Measurements from ENCODE around the gene TUBB8B.
A peak's percentile ranks its signal among the peaks of the same experiment; 100 is the strongest.
"Not testable (repeated sequence)": the region's sequence is repeated elsewhere in the genome, so short reads cannot be mapped to it uniquely, and the experiment has no call there.

The TUBB8B gene

DNA sequence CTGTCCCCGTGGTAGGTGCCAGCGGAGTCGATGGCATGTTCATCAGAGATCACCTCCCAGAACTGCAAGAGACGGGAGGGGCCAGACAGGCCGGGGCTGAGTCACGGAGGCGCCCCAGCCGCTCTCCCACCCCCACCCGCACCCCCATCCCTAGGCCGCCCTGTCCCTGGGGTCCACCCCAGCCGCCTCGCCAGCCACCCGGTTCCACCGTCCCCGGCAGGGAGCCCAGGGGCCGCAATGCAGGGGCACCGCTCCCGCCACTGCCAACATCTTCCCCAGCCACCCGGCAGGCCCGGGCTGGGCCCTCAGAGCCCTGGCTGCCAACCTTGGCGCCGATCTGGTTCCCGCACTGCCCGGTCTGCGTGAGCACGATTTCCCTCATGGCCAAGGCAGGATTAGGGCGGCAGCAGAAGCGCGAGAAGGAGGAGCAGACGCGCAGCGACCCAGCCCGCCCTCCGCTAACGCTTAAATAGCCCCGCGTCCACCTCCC is at the start of gene TUBB8B:
TUBB8B (minus strand) TSS at position 440 of the 490 bp plus-strand sequence; CDS start at position 382, 58 bp downstream.
- H3K4me3 ChIP-seq (replicated peaks; ENCODE audit: low read depth, low read length), result not testable (repeated sequence)

DNA sequence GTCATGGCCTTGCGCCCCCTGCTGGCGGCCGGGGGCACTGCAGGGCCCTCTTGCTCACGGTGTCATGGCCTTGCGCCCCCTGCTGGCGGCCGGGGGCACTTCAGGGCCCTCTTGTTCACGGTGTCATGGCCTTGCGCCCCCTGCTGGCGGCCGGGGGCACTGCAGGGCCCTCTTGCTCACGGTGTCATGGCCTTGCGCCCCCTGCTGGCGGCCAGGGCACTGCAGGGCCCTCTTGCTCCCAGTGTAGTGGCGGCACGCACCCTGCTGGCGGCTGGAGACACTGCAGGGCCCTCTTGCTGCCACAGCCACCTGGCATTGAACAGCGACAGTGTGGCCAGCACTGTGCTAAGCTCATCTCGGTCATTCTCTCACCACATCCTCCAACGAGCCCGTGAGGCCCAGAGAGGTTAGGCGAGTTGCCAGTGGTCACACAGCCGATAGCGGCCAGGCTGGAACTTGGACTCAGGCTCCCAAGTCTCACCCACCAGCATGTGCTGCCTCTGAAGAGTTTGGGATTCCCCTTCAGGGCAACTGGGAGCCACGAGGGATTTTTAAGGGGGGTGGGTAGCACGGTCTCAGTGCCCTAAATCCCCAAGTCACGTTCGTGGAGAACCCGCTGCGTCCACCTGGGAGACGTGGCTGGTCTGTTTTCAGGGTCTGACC is 48.0 kb upstream of the TUBB8B start:
- TF ChIP-seq, protein P1, sequence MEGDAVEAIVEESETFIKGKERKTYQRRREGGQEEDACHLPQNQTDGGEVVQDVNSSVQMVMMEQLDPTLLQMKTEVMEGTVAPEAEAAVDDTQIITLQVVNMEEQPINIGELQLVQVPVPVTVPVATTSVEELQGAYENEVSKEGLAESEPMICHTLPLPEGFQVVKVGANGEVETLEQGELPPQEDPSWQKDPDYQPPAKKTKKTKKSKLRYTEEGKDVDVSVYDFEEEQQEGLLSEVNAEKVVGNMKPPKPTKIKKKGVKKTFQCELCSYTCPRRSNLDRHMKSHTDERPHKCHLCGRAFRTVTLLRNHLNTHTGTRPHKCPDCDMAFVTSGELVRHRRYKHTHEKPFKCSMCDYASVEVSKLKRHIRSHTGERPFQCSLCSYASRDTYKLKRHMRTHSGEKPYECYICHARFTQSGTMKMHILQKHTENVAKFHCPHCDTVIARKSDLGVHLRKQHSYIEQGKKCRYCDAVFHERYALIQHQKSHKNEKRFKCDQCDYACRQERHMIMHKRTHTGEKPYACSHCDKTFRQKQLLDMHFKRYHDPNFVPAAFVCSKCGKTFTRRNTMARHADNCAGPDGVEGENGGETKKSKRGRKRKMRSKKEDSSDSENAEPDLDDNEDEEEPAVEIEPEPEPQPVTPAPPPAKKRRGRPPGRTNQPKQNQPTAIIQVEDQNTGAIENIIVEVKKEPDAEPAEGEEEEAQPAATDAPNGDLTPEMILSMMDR (IDR thresholded peaks at IDR 0.05; ENCODE audit: low read depth, low read length, missing control alignments), result peak; percentile 9
- not testable (repeated sequence) for DNase-seq (ENCODE audit: extremely low read depth, low read depth); H3K4me3 ChIP-seq (replicated peaks; ENCODE audit: low read depth, low read length)

More for the DNA sequence above, at the start of gene TUBB8B:
- not testable (repeated sequence) for DNase-seq (ENCODE audit: extremely low read depth, low read depth)

DNA sequence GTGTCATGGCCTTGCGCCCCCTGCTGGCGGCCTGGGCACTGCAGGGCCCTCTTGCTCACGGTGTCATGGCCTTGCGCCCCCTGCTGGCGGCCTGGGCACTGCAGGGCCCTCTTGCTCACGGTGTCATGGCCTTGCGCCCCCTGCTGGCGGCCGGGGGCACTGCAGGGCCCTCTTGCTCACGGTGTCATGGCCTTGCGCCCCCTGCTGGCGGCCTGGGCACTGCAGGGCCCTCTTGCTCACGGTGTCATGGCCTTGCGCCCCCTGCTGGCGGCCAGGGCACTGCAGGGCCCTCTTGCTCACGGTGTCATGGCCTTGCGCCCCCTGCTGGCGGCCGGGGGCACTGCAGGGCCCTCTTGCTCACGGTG is 47.3 kb upstream of the TUBB8B start:
- not testable (repeated sequence) for H3K4me3 ChIP-seq (replicated peaks; ENCODE audit: low read depth, low read length); DNase-seq (ENCODE audit: extremely low read depth, low read depth)

DNA sequence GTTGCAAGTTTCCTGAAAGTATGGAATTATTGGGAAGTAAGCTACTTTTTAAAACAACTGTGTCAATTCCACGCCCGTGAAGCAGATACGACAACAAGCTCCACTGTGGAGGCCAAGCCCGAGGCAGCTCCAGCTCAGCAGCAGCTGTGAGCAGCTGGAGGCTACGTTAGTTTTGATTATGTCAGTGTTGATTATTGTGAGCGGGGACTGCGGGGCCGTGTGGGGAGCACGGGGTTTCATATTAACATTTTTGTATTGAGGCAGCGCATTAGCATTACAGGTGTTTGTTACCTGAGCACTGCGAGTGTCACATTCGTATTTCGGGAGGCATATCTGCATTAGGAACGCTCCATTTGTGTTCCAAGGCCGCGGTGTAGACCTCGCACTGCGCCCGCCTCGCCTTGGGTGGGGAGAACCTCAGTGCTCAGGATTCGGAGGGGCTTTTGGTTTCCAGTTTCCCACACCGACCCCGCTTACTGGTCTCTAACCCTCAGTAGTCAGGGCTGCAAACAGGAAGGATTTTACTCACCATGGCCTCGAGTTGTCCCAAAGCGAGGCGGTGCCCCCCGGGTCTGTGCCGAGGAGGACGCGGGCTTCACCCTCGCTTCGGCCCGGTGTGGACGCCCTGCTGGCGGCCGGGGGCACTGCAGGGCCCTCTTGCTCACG is 46.8 kb upstream of the TUBB8B start:
- not testable (repeated sequence) for DNase-seq (ENCODE audit: extremely low read depth, low read depth); H3K4me3 ChIP-seq (replicated peaks; ENCODE audit: low read depth, low read length)

DNA sequence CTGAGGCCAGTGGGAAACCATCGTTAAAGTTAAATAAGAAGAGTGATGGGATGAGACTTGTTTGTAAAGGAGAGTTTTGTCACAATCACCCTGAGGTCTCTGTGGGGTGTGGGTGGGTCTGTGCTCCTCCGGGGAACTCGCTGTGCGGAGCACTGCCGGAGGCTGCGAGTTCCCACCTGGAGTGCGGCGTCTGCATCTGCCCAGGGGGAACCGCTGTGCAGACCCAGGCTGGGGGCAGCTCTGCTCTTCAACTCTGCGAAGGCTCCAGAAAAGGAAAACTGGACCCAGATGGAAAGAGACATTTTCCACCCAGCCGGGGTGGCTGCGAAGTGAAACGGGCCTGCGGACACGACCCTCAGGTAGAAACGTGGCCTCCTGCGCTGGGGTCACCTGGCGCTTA is 46.2 kb upstream of the TUBB8B start:
- DNase-seq (ENCODE audit: extremely low read depth, low read depth), result not testable (repeated sequence)

DNA sequence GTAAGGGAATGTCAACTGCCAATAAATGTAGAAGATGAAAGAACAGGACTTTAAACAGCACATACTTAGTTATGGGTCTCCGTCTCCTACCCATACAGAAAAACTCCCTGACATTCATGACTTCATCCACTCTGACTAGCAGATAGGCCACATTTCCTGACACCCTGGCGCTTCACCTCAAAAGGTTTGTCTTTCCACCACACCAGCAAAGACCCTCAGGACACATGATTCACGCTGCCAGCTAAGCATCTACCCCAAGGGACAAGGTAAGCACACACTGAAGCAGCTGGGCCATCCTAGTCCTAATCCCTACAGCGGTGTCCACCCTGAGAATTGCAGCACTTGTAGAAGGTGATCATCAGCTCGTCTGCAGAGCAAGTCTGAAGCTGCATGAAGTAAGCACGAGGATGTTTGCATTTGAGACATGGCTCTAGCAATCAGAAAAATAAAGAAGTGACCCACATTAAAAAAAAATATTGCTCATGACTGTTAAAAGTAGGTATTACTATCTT is 44.5 kb upstream of the TUBB8B start:
- H3K4me3 ChIP-seq (replicated peaks; ENCODE audit: low read depth, low read length); DNase-seq (ENCODE audit: extremely low read depth, low read depth): not testable (repeated sequence)

More for the DNA sequence above, 46.2 kb upstream of the TUBB8B start:
- H3K4me3 ChIP-seq (replicated peaks; ENCODE audit: low read depth, low read length), result not testable (repeated sequence)

DNA sequence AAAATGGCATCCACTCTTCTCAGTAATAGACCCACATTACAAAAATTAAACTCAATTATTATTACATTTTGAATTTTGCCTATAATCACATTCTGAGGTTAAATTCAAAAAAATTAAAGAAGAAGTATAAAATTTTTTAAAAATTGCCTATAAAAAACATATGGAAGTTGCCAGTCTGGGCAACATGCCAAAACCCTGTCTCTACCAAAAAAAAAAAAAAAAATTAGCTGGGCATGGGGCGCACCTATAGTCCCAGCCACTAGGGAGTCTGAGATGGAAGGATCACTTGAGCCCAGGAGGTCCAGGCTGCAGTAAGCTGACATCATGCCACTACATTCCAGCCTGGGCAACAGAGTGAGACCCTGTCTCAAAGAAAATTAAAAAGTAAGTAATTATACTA is 42.1 kb upstream of the TUBB8B start:
- H3K4me3 ChIP-seq (replicated peaks; ENCODE audit: low read depth, low read length); DNase-seq (ENCODE audit: extremely low read depth, low read depth): not testable (repeated sequence)

DNA sequence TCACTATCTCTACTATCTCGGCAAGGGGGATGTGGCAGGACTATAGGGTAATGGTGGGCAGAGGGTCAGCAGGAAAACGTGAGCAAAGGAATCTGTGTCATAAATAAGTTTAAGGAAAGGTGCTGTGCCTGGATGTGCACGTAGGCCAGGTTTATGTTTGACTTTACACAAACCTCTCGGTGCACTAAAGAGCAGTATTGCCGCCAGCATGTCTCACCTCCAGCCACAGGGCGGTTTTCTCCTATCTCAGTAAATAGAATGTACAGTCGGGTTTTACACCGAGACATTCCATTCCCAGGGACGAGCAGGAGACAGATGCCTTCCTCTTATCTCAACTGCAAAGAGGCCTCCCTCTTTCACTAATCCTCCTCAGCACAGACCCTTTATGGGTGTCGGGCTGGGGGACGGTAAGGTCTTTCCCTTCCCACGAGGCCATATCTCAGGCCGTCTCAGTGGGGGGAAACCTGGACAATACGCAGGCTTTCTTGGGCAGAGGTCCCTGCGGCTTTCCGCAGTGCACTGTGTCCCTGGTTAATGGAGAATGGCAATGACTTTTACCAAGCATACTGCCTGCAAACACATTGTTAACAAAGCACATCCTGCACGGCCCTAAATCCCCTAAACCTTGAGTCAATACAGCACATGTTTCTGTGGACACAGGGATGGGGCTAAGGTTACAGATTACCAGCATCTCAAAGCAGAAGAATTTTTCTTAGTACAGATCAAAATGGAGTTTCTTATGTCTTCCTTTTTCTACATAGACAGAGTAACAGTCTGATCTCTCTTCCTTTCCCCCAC is 41.2 kb upstream of the TUBB8B start:
- not testable (repeated sequence) for DNase-seq (ENCODE audit: extremely low read depth, low read depth); H3K4me3 ChIP-seq (replicated peaks; ENCODE audit: low read depth, low read length)

DNA sequence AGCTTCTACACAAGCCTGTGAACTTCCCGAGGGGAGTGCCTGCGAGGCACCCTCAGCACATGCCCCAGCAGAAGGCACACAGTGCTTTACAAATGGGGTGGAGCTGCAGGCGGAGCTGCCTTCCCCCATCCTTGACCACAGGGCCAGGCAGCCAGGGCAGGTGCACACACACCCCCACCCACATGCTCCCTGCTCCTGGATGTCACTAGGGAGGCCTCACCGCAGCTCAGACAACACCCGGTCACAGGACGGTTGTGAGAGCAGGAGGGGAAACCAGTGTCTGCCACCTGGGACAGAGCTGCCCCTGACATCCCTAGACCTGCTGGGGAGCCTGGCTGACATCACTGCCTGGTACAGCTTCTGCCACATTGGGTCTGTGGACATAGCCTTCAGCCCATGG is 39.7 kb upstream of the TUBB8B start:
- not testable (repeated sequence) for DNase-seq (ENCODE audit: extremely low read depth, low read depth); H3K4me3 ChIP-seq (replicated peaks; ENCODE audit: low read depth, low read length)

DNA sequence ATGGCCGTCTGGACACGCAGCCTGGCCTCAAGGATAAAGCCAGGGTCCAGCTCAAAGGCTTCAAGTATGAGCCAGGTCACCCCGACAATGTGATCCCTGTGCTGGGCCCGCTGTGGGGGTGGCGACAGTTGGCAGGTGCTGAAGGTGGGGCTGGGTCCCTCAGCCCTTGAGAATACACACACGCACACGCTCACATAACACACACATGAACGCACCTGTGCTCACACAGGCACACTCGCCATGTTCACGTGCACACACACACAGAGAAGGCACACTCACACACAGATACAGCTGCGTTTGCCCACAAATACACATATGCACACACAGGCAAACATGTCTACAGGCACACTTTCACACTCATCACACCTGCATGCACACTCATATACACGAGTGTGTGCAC is 35.4 kb upstream of the TUBB8B start:
- not testable (repeated sequence) for H3K4me3 ChIP-seq (replicated peaks; ENCODE audit: low read depth, low read length); DNase-seq (ENCODE audit: extremely low read depth, low read depth)

DNA sequence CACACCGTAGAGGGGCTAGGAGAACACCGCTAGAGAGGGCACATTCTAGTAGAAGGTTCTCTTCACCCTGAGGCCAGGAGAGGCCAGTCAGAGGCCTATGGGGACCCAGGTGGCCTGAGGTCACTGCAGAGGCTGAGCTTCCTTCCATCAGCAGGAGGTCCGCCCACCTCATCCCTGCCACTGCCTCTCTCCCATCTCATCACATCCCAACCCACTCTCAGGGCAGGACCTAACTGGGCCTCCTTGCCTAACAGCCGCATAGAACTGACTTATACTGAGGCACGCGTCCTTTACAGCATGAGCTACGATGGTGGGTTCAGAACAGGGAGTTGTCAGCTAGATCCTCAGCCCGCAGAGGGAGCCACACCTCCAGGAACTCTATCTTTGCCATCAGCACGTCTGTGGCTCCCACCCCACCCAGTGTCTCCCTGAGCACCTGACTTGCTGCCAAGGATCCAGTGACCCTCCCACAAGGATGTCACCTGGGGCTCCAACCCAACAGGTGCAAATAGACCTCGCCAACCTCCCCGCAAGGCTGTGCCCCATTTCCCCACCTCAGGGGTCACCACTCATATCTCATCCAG is 33.3 kb upstream of the TUBB8B start:
- not testable (repeated sequence) for H3K4me3 ChIP-seq (replicated peaks; ENCODE audit: low read depth, low read length); DNase-seq (ENCODE audit: extremely low read depth, low read depth)

DNA sequence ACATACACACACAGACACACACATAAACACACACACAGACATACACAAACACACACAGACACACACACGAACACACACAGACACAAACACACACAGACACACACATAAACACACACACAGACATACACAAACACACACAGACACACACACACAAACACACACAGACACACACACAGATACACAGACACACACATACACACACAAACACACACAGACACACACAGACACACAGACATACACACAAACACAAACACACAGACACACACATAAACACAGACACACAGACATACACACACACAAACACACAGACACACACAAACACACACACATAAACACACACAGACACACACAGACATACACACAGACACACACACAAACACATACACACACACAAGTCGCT is 31.5 kb upstream of the TUBB8B start:
- not testable (repeated sequence) for H3K4me3 ChIP-seq (replicated peaks; ENCODE audit: low read depth, low read length)

DNA sequence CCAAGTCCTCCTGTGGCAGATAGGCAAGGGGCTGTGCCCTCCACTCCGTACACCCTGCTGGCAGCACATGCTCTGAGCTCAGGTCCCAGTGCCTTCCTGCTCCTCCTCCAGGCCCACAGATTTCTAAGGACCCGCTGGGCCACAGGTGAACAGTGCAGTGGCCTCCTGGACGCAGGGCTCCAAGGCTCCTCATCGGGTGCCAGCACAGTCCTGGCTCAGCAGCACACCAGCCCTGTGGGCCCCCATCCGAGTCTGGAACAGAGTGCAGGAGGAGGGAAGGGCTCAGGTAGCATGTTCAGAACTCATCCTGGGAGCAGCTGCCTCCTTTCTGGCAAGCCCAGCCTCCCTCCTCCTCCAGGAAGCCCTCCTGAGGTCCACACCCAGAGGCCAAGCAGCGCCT is 30.8 kb upstream of the TUBB8B start:
- DNase-seq (ENCODE audit: extremely low read depth, low read depth); H3K4me3 ChIP-seq (replicated peaks; ENCODE audit: low read depth, low read length): not testable (repeated sequence)

More for the DNA sequence above, 31.5 kb upstream of the TUBB8B start:
- not testable (repeated sequence) for DNase-seq (ENCODE audit: extremely low read depth, low read depth)

DNA sequence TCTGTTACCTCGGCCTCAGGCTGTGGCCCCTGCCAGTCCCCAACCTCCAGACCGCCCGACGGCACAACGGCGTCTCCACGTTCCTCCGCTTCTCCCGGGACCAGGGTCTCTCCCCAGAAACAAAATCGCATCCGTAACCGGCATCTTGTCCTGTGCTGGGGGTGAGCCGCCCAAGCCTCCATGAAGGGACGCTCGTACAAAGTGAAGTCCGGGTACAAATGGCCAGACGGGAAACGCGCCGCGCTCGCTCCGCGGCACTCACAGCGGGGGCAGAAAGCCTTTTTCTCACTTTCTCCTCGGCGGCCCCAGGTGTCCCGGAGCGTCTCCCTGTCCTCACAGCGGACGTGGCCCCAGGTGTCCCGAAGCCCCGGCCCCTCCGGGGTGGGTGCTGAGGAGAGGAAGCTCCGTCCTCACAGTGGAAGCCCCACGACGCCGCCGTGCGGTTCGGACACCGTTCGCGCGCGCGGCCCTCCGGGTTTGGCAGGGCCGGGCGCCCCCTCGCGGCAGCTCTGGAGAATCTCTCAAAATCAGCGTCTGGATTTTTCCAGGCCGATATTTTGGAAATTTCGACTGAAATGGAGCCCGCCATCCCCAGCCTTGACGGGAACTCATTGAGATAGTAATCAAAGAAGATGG is 26.2 kb upstream of the TUBB8B start:
- DNase-seq (ENCODE audit: extremely low read depth, low read depth); H3K4me3 ChIP-seq (replicated peaks; ENCODE audit: low read depth, low read length): not testable (repeated sequence)
